ENCODE results near the gene ZNRF3. TPM values are rescaled to one million over a fixed set of nuclear protein-coding genes. Genes with fewer than 3 reads are reported as not detected.

ZNRF3 gene
- total and polyA plus RNA-seq, 7 donors = 2.2 to 8.5 (median 4.9) TPM

GRCh38 chr22:28892175-28892731, 8.9 kb downstream of the ZNRF3 start:
- ATAC-seq = peak; percentile 79 to 90 (median 84)
- H3K36me3 ChIP-seq (ENCODE audit: insufficient read depth in 1 of 2, low read depth in 1 of 2) = no peaks in the 10 kb centered on the region
- peaks cover 34% of the 10 kb centered on the region for H3K4me1 ChIP-seq
- peak overlapping the region; percentile 35 for H3K4me3 ChIP-seq
- peak overlapping the region; percentile 87 for H3K27ac ChIP-seq
- no peaks in the 10 kb centered on the region for H3K27me3 ChIP-seq (ENCODE audit: insufficient read depth in 3 of 3, low read length in 2 of 3)
- 52 to 71% (median 60%) methylated on average over 5 of the region's 5 CpGs for WGBS, 3 donors
- H3K9me3 ChIP-seq = no peaks in the 10 kb centered on the region
- no peak for DNase-seq
- TF ChIP-seq CTCF (IDR thresholded peaks at IDR 0.05) = no peak
- intact Hi-C loops (cut with DNase I) = no loop called here

- Histone ChIP-seq H3K9me3 (no peaks in the 10 kb centered on the region), H3K27ac (no peak overlapping the region), H3K4me3 (no peak overlapping the region), H3K4me1 (peaks cover 26% of the 10 kb centered on the region), H3K27me3 (ENCODE audit: insufficient read depth in 3 of 3, low read length in 2 of 3) (no peaks in the 10 kb centered on the region), H3K36me3 (ENCODE audit: insufficient read depth in 1 of 2, low read depth in 1 of 2) (no peaks in the 10 kb centered on the region)
- DNase-seq = no peak
- intact Hi-C loops (cut with DNase I) = no loop called here
- no peak for TF ChIP-seq CTCF (IDR thresholded peaks at IDR 0.05)
- no peak for ATAC-seq
- 95 to 98% (median 97%) methylated on average over 4 of the region's 4 CpGs for WGBS, 3 donors
Measured at GRCh38 chr22:28893810-28894209, 10.4 kb downstream of the ZNRF3 start.

- H3K27me3 ChIP-seq (ENCODE audit: insufficient read depth in 3 of 3, low read length in 2 of 3) = no peaks in the 10 kb centered on the region
- H3K27ac ChIP-seq = peak overlapping the region; percentile 10
- no peaks in the 10 kb centered on the region for H3K9me3 ChIP-seq
- intact Hi-C loops (cut with DNase I) = no loop called here
- 64 to 74% (median 64%) methylated on average over 8 of the region's 8 CpGs for WGBS, 3 donors
- no peaks in the 10 kb centered on the region for H3K36me3 ChIP-seq (ENCODE audit: insufficient read depth in 1 of 2, low read depth in 1 of 2)
- ATAC-seq (no peak), DNase-seq (no peak)
- no peak for TF ChIP-seq CTCF (IDR thresholded peaks at IDR 0.05)
- H3K4me3 ChIP-seq = no peak overlapping the region
- H3K4me1 ChIP-seq = peaks cover 30% of the 10 kb centered on the region
Measured at GRCh38 chr22:28894334-28894733, 11.0 kb downstream of the ZNRF3 start.

- DNase-seq = no peak
- H3K9me3 ChIP-seq = no peaks in the 10 kb centered on the region
- 67 to 96% (median 82%) methylated on average over 3 of the region's 3 CpGs for WGBS, 3 donors
- H3K27me3 ChIP-seq (ENCODE audit: insufficient read depth in 3 of 3, low read length in 2 of 3) = no peaks in the 10 kb centered on the region
- peak overlapping the region; percentile 10 for H3K27ac ChIP-seq
- H3K4me3 ChIP-seq = no peak overlapping the region
- no peak for TF ChIP-seq CTCF (IDR thresholded peaks at IDR 0.05)
- intact Hi-C loops (cut with DNase I) = no loop called here
- no peaks in the 10 kb centered on the region for H3K36me3 ChIP-seq (ENCODE audit: insufficient read depth in 1 of 2, low read depth in 1 of 2)
- no peak for ATAC-seq
- peaks cover 29% of the 10 kb centered on the region for H3K4me1 ChIP-seq
Measured at GRCh38 chr22:28894807-28895206, 11.4 kb downstream of the ZNRF3 start.

- Histone ChIP-seq H3K4me1 (peaks cover 35% of the 10 kb centered on the region), H3K4me3 (no peak overlapping the region), H3K27me3 (ENCODE audit: insufficient read depth in 3 of 3, low read length in 2 of 3) (no peaks in the 10 kb centered on the region), H3K36me3 (ENCODE audit: insufficient read depth in 1 of 2, low read depth in 1 of 2) (no peaks in the 10 kb centered on the region), H3K27ac (no peak overlapping the region), H3K9me3 (no peaks in the 10 kb centered on the region)
- TF ChIP-seq CTCF (IDR thresholded peaks at IDR 0.05) = no peak
- WGBS, 3 donors = 99 to 100% (median 99%) methylated on average over 2 of the region's 2 CpGs
- ATAC-seq (no peak), DNase-seq (no peak)
- intact Hi-C loops (cut with DNase I) = no loop called here
Measured at GRCh38 chr22:28896611-28897010, 13.2 kb downstream of the ZNRF3 start.
